GM12875 (cell line): ENCODE measurements around the gene C12orf75.

Source experiments
- H3K4me3 ChIP-seq: one replicate; pipeline ENCODE4 v1.5.1; 2011; ENCODE audit warnings: low read depth, low read length, control low read depth
- CTCF ChIP-seq: IDR thresholded peaks from 2 replicates; pipeline ENCODE4 v1.5.1; 2011; ENCODE audit warnings: low read depth, mild to moderate bottlenecking, control low read depth, inconsistent platforms, low read length, moderate library complexity, borderline replicate concordance; ENCODE audit not compliant: insufficient read depth

The C12orf75 gene

GRCh38 chr12:105418821-105419291, 88.4 kb downstream of the C12orf75 start:
- no peak for TF ChIP-seq CTCF
- no peak overlapping the region for H3K4me3 ChIP-seq

GRCh38 chr12:105419606-105420005, 89.1 kb downstream of the C12orf75 start:
- no peak overlapping the region for H3K4me3 ChIP-seq
- TF ChIP-seq CTCF, result no peak

- TF ChIP-seq CTCF, result no peak
- no peak overlapping the region for H3K4me3 ChIP-seq
Observed at GRCh38 chr12:105420046-105420445, 89.6 kb downstream of the C12orf75 start.

- peak; percentile 76 for TF ChIP-seq CTCF
- H3K4me3 ChIP-seq, result no peak overlapping the region
Observed at GRCh38 chr12:105420659-105421240, 90.3 kb downstream of the C12orf75 start.
